ENCODE data around the gene ANP32A. TPM values are rescaled to one million over a fixed set of nuclear protein-coding genes. Genes with fewer than 3 reads are reported as not detected.

ANP32A gene
- polyA plus RNA-seq, 1 donor (not counting 4 experiments of a cell fraction or from before 2014, with no cell fraction given) = 93.6 TPM

GRCh38 chr15:68812597-68813431, 7.9 kb downstream of the ANP32A start:
- no peaks in the 10 kb centered on the region for H3K9me3 ChIP-seq (ENCODE audit: control insufficient read depth, low read depth, low read length)
- peaks cover 28% of the 10 kb centered on the region for H3K4me1 ChIP-seq (ENCODE audit: control insufficient read depth, extremely low read depth, insufficient read depth, low read length)
- dilution Hi-C loops (cut with MboI; ENCODE audit: extremely low pct_ligation_motif_present, low sequenced_read_pairs) = no loop called here
- peaks cover 3 to 10% of the 10 kb centered on the region in 2 experiments for H3K36me3 ChIP-seq (ENCODE audit: control insufficient read depth in 2 of 2, extremely low read depth in 1 of 2, insufficient read depth in 2 of 2, low read length in 2 of 2)
- TF ChIP-seq, protein P1, sequence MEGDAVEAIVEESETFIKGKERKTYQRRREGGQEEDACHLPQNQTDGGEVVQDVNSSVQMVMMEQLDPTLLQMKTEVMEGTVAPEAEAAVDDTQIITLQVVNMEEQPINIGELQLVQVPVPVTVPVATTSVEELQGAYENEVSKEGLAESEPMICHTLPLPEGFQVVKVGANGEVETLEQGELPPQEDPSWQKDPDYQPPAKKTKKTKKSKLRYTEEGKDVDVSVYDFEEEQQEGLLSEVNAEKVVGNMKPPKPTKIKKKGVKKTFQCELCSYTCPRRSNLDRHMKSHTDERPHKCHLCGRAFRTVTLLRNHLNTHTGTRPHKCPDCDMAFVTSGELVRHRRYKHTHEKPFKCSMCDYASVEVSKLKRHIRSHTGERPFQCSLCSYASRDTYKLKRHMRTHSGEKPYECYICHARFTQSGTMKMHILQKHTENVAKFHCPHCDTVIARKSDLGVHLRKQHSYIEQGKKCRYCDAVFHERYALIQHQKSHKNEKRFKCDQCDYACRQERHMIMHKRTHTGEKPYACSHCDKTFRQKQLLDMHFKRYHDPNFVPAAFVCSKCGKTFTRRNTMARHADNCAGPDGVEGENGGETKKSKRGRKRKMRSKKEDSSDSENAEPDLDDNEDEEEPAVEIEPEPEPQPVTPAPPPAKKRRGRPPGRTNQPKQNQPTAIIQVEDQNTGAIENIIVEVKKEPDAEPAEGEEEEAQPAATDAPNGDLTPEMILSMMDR (optimal IDR thresholded peaks at IDR 0.05 in 1 of 3, IDR thresholded peaks at IDR 0.05 in 1 of 3, conservative IDR thresholded peaks at IDR 0.05 in 1 of 3; ENCODE audit: extremely low read depth in 1 of 3, insufficient read depth in 2 of 3, low read length in 3 of 3) = no peak
- TF ChIP-seq EZH2 (IDR thresholded peaks at IDR 0.05; ENCODE audit: low read length) = no peak
- H3K27ac ChIP-seq (ENCODE audit: control insufficient read depth, insufficient read depth, low read length) = peak overlapping the region; percentile 37
- no peaks in the 10 kb centered on the region for H3K27me3 ChIP-seq (ENCODE audit: control insufficient read depth, extremely low read depth, insufficient read depth, low read length)
- H3K9ac ChIP-seq (ENCODE audit: control insufficient read depth, extremely low read depth, insufficient read depth, low read length) = no peak overlapping the region
- H3K4me3 ChIP-seq (ENCODE audit: control insufficient read depth in 2 of 3, extremely low read depth in 1 of 3, insufficient read depth in 2 of 3, low read depth in 1 of 3, low read length in 3 of 3) = no peak overlapping the region
- H3K79me2 ChIP-seq (ENCODE audit: control insufficient read depth, insufficient read depth, low read length) = peaks cover 97% of the 10 kb centered on the region
- H3K4me2 ChIP-seq (ENCODE audit: control insufficient read depth, extremely low read depth, insufficient read depth, low read depth, low read length) = peak overlapping the region; percentile 45
- FAIRE-seq (no peak), DNase-seq (ENCODE audit: low read depth, low spot score) (no peak)
- H2AFZ ChIP-seq (ENCODE audit: control insufficient read depth, low read length) = no peak overlapping the region
- no peaks in the 10 kb centered on the region for H4K20me1 ChIP-seq (ENCODE audit: control insufficient read depth, extremely low read depth, insufficient read depth, low read length)
- H3K9me1 ChIP-seq (ENCODE audit: control insufficient read depth, extremely low read depth, insufficient read depth, low read length) = peaks cover 10% of the 10 kb centered on the region

DNA sequence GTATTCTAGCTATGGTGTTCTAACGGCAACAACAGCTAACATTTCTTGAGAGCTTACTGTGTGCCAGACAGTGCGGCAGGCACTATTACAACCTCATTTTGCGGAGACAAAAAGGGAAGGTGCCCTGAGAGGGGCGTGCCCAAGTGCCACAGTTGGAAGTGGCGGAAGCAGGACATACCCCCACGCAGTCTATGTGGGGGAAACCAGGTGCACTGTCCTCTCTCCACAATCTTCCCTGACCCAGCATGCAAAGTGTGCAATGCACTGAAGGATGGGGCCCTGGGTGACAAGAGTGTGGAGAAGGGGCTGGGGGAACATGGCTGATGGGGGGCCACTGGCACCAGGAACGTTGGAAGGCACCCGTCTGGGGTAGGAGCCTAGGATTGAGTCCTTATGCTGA, 8.6 kb downstream of the ANP32A start:
- H4K20me1 ChIP-seq (ENCODE audit: control insufficient read depth, extremely low read depth, insufficient read depth, low read length) = no peaks in the 10 kb centered on the region
- no peak overlapping the region for H3K4me2 ChIP-seq (ENCODE audit: control insufficient read depth, extremely low read depth, insufficient read depth, low read depth, low read length)
- H3K9ac ChIP-seq (ENCODE audit: control insufficient read depth, extremely low read depth, insufficient read depth, low read length) = no peak overlapping the region
- no peak overlapping the region for H3K4me3 ChIP-seq (ENCODE audit: control insufficient read depth in 2 of 3, extremely low read depth in 1 of 3, insufficient read depth in 2 of 3, low read depth in 1 of 3, low read length in 3 of 3)
- H3K9me3 ChIP-seq (ENCODE audit: control insufficient read depth, low read depth, low read length) = no peaks in the 10 kb centered on the region
- TF ChIP-seq, protein P1 (optimal IDR thresholded peaks at IDR 0.05 in 1 of 3, IDR thresholded peaks at IDR 0.05 in 1 of 3, conservative IDR thresholded peaks at IDR 0.05 in 1 of 3; ENCODE audit: extremely low read depth in 1 of 3, insufficient read depth in 2 of 3, low read length in 3 of 3) = no peak
- no peak for TF ChIP-seq EZH2 (IDR thresholded peaks at IDR 0.05; ENCODE audit: low read length)
- H3K9me1 ChIP-seq (ENCODE audit: control insufficient read depth, extremely low read depth, insufficient read depth, low read length) = peaks cover 10% of the 10 kb centered on the region
- H3K36me3 ChIP-seq (ENCODE audit: control insufficient read depth in 2 of 2, extremely low read depth in 1 of 2, insufficient read depth in 2 of 2, low read length in 2 of 2) = peaks cover 3 to 10% of the 10 kb centered on the region in 2 experiments
- H3K27ac ChIP-seq (ENCODE audit: control insufficient read depth, insufficient read depth, low read length) = no peak overlapping the region
- no peak for FAIRE-seq
- dilution Hi-C loops (cut with MboI; ENCODE audit: extremely low pct_ligation_motif_present, low sequenced_read_pairs) = no loop called here
- H3K79me2 ChIP-seq (ENCODE audit: control insufficient read depth, insufficient read depth, low read length) = peaks cover 98% of the 10 kb centered on the region
- no peak for DNase-seq (ENCODE audit: low read depth, low spot score)
- H2AFZ ChIP-seq (ENCODE audit: control insufficient read depth, low read length) = no peak overlapping the region
- peaks cover 34% of the 10 kb centered on the region for H3K4me1 ChIP-seq (ENCODE audit: control insufficient read depth, extremely low read depth, insufficient read depth, low read length)
- no peaks in the 10 kb centered on the region for H3K27me3 ChIP-seq (ENCODE audit: control insufficient read depth, extremely low read depth, insufficient read depth, low read length)
